Measurements from ENCODE around the gene SEZ6L2. TPM values are rescaled to one million over a fixed set of nuclear protein-coding genes. Genes with fewer than 3 reads are reported as not detected.

SEZ6L2 gene
- total RNA-seq, 1 donor from 2014 or later, result 69.6 TPM

DNA sequence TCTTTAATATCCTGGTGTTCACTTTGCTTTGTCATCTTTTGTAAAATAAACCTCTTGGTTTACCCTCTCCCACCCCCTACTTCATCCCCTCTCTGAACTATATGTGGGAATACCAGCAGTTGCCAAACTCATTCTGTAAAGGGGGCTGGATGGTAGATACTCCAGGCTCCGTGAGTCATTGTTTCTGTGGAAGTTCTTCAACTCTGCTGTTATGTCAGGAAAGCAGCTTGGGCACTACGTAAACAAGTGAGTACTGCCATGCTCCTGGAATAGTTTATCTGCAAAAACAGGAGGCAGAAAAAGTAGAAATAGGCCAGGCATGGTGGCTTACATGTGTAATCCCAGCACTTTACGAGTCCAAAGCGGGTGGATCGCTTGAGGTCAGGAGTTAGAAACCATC is 61.5 kb downstream of the SEZ6L2 start:
- Histone ChIP-seq H3K4me1 (ENCODE audit: insufficient read depth, low read length) (no peaks in the 10 kb centered on the region), H3K27ac (ENCODE audit: low read depth, low read length) (no peak overlapping the region), H2AFZ (ENCODE audit: low read depth, low read length) (no peak overlapping the region), H3K9ac (ENCODE audit: low read length) (no peak overlapping the region), H3K36me3 (ENCODE audit: insufficient read depth, low read length) (peaks cover 29% of the 10 kb centered on the region), H3K9me3 (ENCODE audit: insufficient read depth, low read depth, low read length) (no peaks in the 10 kb centered on the region), H3K4me2 (ENCODE audit: low read length) (no peak overlapping the region), H4K20me1 (ENCODE audit: insufficient read depth, low read length) (peaks cover 15% of the 10 kb centered on the region), H3K27me3 (ENCODE audit: insufficient read depth, low read length) (no peaks in the 10 kb centered on the region), H3K4me3 (ENCODE audit: insufficient read depth, low read depth, low read length) (no peak overlapping the region), H3K79me2 (ENCODE audit: insufficient read depth, low read length) (no peaks in the 10 kb centered on the region)
- TF ChIP-seq, protein P1, sequence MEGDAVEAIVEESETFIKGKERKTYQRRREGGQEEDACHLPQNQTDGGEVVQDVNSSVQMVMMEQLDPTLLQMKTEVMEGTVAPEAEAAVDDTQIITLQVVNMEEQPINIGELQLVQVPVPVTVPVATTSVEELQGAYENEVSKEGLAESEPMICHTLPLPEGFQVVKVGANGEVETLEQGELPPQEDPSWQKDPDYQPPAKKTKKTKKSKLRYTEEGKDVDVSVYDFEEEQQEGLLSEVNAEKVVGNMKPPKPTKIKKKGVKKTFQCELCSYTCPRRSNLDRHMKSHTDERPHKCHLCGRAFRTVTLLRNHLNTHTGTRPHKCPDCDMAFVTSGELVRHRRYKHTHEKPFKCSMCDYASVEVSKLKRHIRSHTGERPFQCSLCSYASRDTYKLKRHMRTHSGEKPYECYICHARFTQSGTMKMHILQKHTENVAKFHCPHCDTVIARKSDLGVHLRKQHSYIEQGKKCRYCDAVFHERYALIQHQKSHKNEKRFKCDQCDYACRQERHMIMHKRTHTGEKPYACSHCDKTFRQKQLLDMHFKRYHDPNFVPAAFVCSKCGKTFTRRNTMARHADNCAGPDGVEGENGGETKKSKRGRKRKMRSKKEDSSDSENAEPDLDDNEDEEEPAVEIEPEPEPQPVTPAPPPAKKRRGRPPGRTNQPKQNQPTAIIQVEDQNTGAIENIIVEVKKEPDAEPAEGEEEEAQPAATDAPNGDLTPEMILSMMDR (IDR thresholded peaks at IDR 0.05; ENCODE audit: insufficient read depth, low read depth, low read length), result no peak
- TF ChIP-seq EZH2 (IDR thresholded peaks at IDR 0.05; ENCODE audit: insufficient read depth, low read length), result no peak
- no peaks in the 10 kb centered on the region for H3K9me3 Mint-ChIP-seq (ENCODE audit: unreplicated experiment)
- peaks cover 4% of the 10 kb centered on the region for H3K4me1 Mint-ChIP-seq (ENCODE audit: low read depth, unreplicated experiment)
- peaks cover 19% of the 10 kb centered on the region for H3K36me3 Mint-ChIP-seq (ENCODE audit: low read depth, unreplicated experiment)
- H3K4me3 Mint-ChIP-seq (ENCODE audit: unreplicated experiment), result no peak overlapping the region
- FAIRE-seq (no peak), DNase-seq (ENCODE audit: low read depth) (no peak)
- no peak overlapping the region for H3K27ac Mint-ChIP-seq (ENCODE audit: unreplicated experiment)
- H3K27me3 Mint-ChIP-seq (ENCODE audit: low read depth, unreplicated experiment), result no peaks in the 10 kb centered on the region

DNA sequence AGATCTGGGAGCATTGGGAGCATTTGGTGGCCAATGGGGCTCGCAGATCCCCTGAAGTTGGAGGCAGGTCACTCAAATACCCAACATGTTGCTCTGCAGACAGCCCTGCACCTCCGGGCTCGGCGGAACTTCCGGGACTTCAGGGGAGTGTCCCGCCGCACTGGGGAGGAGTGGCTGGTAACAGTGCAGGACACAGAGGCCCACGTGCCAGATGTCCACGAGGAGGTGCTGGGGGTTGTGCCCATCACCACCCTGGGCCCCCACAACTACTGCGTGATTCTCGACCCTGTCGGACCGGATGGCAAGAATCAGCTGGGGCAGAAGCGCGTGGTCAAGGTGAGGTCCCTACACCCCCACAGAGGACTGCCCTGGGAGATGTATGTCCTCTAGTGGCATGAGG is 62.7 kb downstream of the SEZ6L2 start:
- H3K4me1 Mint-ChIP-seq (ENCODE audit: low read depth, unreplicated experiment), result peaks cover 4% of the 10 kb centered on the region
- DNase-seq (ENCODE audit: low read depth) (no peak), FAIRE-seq (no peak)
- peaks cover 2% of the 10 kb centered on the region for H3K9me3 Mint-ChIP-seq (ENCODE audit: unreplicated experiment)
- Histone ChIP-seq H3K4me3 (ENCODE audit: insufficient read depth, low read depth, low read length) (no peak overlapping the region), H3K79me2 (ENCODE audit: insufficient read depth, low read length) (peaks cover 1% of the 10 kb centered on the region), H3K9ac (ENCODE audit: low read length) (no peak overlapping the region), H3K27ac (ENCODE audit: low read depth, low read length) (no peak overlapping the region), H3K9me3 (ENCODE audit: insufficient read depth, low read depth, low read length) (no peaks in the 10 kb centered on the region), H4K20me1 (ENCODE audit: insufficient read depth, low read length) (peaks cover 18% of the 10 kb centered on the region), H3K4me1 (ENCODE audit: insufficient read depth, low read length) (no peaks in the 10 kb centered on the region), H3K4me2 (ENCODE audit: low read length) (no peak overlapping the region), H3K36me3 (ENCODE audit: insufficient read depth, low read length) (peaks cover 29% of the 10 kb centered on the region), H2AFZ (ENCODE audit: low read depth, low read length) (no peak overlapping the region), H3K27me3 (ENCODE audit: insufficient read depth, low read length) (no peaks in the 10 kb centered on the region)
- peaks cover 21% of the 10 kb centered on the region for H3K36me3 Mint-ChIP-seq (ENCODE audit: low read depth, unreplicated experiment)
- H3K27ac Mint-ChIP-seq (ENCODE audit: unreplicated experiment), result no peak overlapping the region
- TF ChIP-seq, protein P1 (IDR thresholded peaks at IDR 0.05; ENCODE audit: insufficient read depth, low read depth, low read length), result no peak
- no peak for TF ChIP-seq EZH2 (IDR thresholded peaks at IDR 0.05; ENCODE audit: insufficient read depth, low read length)
- no peak overlapping the region for H3K4me3 Mint-ChIP-seq (ENCODE audit: unreplicated experiment)
- no peaks in the 10 kb centered on the region for H3K27me3 Mint-ChIP-seq (ENCODE audit: low read depth, unreplicated experiment)

DNA sequence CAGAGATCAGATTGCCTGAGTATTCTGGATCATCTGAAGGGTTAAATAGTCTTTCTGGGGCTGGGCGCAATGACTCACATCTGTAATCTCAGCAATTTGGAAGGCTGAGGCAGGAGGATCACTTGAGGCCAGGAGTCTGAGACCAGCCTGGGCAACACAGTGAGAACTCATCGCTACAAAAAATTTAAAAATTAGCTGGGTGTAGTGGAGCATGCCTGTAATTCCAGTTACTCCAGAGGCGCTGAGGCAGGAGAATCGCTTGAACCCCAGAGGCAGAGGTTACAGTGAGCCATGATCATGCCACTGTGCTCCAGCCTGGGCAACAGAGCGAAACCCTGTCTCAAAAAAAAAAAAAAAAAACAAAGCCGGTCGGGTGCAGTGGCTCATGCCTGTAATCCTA is 63.4 kb downstream of the SEZ6L2 start:
- no peak overlapping the region for H2AFZ ChIP-seq (ENCODE audit: low read depth, low read length)
- H3K4me3 ChIP-seq (ENCODE audit: insufficient read depth, low read depth, low read length), result no peak overlapping the region
- Mint-ChIP-seq H3K9me3 (ENCODE audit: unreplicated experiment) (peaks cover 2% of the 10 kb centered on the region), H3K36me3 (ENCODE audit: low read depth, unreplicated experiment) (peaks cover 22% of the 10 kb centered on the region), H3K27ac (ENCODE audit: unreplicated experiment) (no peak overlapping the region), H3K4me3 (ENCODE audit: unreplicated experiment) (no peak overlapping the region), H3K27me3 (ENCODE audit: low read depth, unreplicated experiment) (no peaks in the 10 kb centered on the region), H3K4me1 (ENCODE audit: low read depth, unreplicated experiment) (peaks cover 4% of the 10 kb centered on the region)
- H3K4me1 ChIP-seq (ENCODE audit: insufficient read depth, low read length), result no peaks in the 10 kb centered on the region
- TF ChIP-seq, protein P1 (IDR thresholded peaks at IDR 0.05; ENCODE audit: insufficient read depth, low read depth, low read length), result no peak
- TF ChIP-seq EZH2 (IDR thresholded peaks at IDR 0.05; ENCODE audit: insufficient read depth, low read length), result no peak
- H4K20me1 ChIP-seq (ENCODE audit: insufficient read depth, low read length), result peaks cover 19% of the 10 kb centered on the region
- H3K9ac ChIP-seq (ENCODE audit: low read length), result no peak overlapping the region
- H3K4me2 ChIP-seq (ENCODE audit: low read length), result no peak overlapping the region
- H3K27me3 ChIP-seq (ENCODE audit: insufficient read depth, low read length), result no peaks in the 10 kb centered on the region
- DNase-seq (ENCODE audit: low read depth) (no peak), FAIRE-seq (no peak)
- H3K36me3 ChIP-seq (ENCODE audit: insufficient read depth, low read length), result peaks cover 29% of the 10 kb centered on the region
- H3K79me2 ChIP-seq (ENCODE audit: insufficient read depth, low read length), result peaks cover 5% of the 10 kb centered on the region
- H3K27ac ChIP-seq (ENCODE audit: low read depth, low read length), result no peak overlapping the region
- H3K9me3 ChIP-seq (ENCODE audit: insufficient read depth, low read depth, low read length), result no peaks in the 10 kb centered on the region
